Right cardiac atrium (tissue), 5 donors: ENCODE results near the gene KCNK18. TPM values are rescaled to one million over a fixed set of nuclear protein-coding genes. Genes with fewer than 3 reads are reported as not detected.
A peak's percentile ranks its signal among the peaks of the same experiment; 100 is the strongest.

Experiments
- ATAC-seq, 2 donors: fragments of 200-7000 bp; cut with Tn5 transposase; one replicate each; pipeline versions ENCODE4 v1.8.0 to v1.9.1; 2020; ENCODE audit warnings: moderate library complexity in 2 of 2, mild to moderate bottlenecking in 1 of 2
- DNase-seq, 3 donors: peaks; one replicate each; pipeline ENCODE4 v3.0.0-alpha.2; 2020
- H3K27ac ChIP-seq: one replicate; pipeline ENCODE4 v1.5.1; 2013; ENCODE audit warnings: mild to moderate bottlenecking, low read length, control low read depth, moderate library complexity
- H3K27me3 ChIP-seq: one replicate; pipeline ENCODE4 v1.6.1; 2013; ENCODE audit not compliant: control insufficient read depth, insufficient read depth
- H3K4me1 ChIP-seq: one replicate; pipeline ENCODE4 v1.6.1; 2013; ENCODE audit warnings: low read length; ENCODE audit not compliant: control insufficient read depth, insufficient read depth
- H3K4me3 ChIP-seq: one replicate; pipeline ENCODE4 v1.5.1; 2013; ENCODE audit warnings: low read length, control low read depth
- H3K9me3 ChIP-seq: one replicate; pipeline ENCODE4 v1.6.1; 2013; ENCODE audit warnings: low read length; ENCODE audit not compliant: control insufficient read depth
- WGBS: extraction: QIAGEN DNeasy Blood & Tissue Kit; methylation state at CpG from one replicate; pipeline ENCODE4 v1.1.7; 2013; 5-methylcytosine and 5-hydroxymethylcytosine counted together
- intact Hi-C, 4 donors: fragments of 100-400 bp; cut with DNase I; formaldehyde crosslinking; loops; one replicate each; pipeline versions ENCODE4 v1.11.0 to v1.14.0; 2022 to 2023
- polyA plus RNA-seq: library from polyadenylated mRNA; stranded (reverse); fragments of 200-250 nt; gene quantifications from one replicate; pipeline ENCODE4 v1.2.3, GENCODE V29; 2013
- total RNA-seq, 4 donors: library from RNA; stranded (reverse); fragmentation: NEBNext Ultra II Directional; extraction: Animal tissue kit (Norgen Biotek cat#: 25700); gene quantifications; one replicate each; pipeline ENCODE4 v1.2.1, GENCODE V29; 2021
- donor health status: healthy with polysubstance abuse.
- donor health status: DM: no; HTN: yes; CAD: no.
- donor health status: DM: no; HTN: no; CAD: no.
- donor health status: DM: no; HTN: yes; CAD: no; lungs with severe emphysema.
- donor health status: DM: yes; HTN: yes; CAD: no.

Gene KCNK18
- total and polyA plus RNA-seq, 5 donors = not detected

DNA sequence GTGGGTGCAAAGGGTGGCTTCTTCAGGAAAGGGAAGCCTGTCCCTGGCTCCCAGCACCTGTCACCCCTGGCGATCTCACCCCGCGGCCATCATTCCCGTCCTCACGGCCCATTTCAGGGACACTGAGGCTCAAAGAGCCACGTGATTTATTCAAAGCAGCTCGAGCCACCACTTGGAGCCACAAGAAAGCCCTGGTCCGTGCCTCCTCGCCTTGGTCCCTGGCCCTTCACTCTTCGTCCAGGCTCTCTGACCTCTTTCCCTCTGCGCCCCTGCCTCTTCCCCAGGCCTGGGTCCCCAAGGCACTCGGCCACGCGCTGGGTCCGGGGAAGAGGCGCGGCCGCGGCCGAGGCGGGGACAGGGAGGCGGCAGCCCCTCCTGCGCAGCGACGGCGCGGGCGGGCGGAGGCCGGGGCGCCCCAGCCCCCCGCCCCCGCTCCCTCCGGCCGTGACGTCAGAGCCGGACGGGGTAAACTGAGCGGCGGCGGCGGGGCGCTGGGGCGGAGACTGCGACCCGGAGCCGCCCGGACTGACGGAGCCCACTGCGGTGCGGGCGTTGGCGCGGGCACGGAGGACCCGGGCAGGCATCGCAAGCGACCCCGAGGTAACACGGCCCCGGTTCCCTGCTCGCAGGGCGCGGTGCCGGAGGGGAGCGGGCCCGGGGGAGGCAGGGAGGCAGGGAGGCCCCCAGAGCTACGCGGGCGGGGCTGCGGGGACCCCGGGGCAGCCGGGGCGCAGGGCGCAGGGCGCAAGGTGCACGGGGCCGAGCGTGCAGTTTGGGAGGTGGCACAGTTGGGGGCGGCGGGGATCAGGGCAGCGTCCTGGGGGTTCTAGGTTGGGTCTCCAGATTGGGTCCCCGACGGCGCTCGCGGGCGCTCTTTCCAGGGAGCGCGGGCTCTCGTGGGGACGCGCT lies 43.6 kb downstream of the KCNK18 start, which contains the start of gene SLC18A2:
SLC18A2 (plus strand) TSS at position 494 of the 909 bp plus-strand sequence. CDS start 580 bp downstream, outside the sequence.
- no peaks in the 10 kb centered on the region for H3K9me3 ChIP-seq
- no peaks in the 10 kb centered on the region for H3K4me1 ChIP-seq
- 2% methylated on average over 93 of the region's 93 CpGs for WGBS
- intact Hi-C loops = no loop called here
- H3K27ac ChIP-seq = no peak within 1 kb of the TSS
- no peak for DNase-seq
- peak within 1 kb of the TSS; percentile 21 for H3K4me3 ChIP-seq
- peak in 1 of 2 donors; percentile 28 for ATAC-seq
- H3K27me3 ChIP-seq = no peaks in the 10 kb centered on the region

GRCh38 chr10:117241541-117242462 lies 44.5 kb downstream of the KCNK18 start:
- peak in 1 of 3 donors; percentile 52 for DNase-seq
- H3K9me3 ChIP-seq = no peaks in the 10 kb centered on the region
- intact Hi-C loops = no loop called here
- peak in 1 of 2 donors; percentile 19 for ATAC-seq
- WGBS = 5% methylated on average over 56 of the region's 56 CpGs
- H3K4me1 ChIP-seq = no peaks in the 10 kb centered on the region
- H3K4me3 ChIP-seq = peak overlapping the region; percentile 21
- H3K27ac ChIP-seq = no peak overlapping the region
- no peaks in the 10 kb centered on the region for H3K27me3 ChIP-seq

- no peak overlapping the region for H3K27ac ChIP-seq
- H3K27me3 ChIP-seq = no peaks in the 10 kb centered on the region
- no peaks in the 10 kb centered on the region for H3K9me3 ChIP-seq
- DNase-seq (no peak), ATAC-seq (no peak)
- intact Hi-C loops = no loop called here
- 75% methylated on average over 8 of the region's 8 CpGs for WGBS
- H3K4me3 ChIP-seq = no peak overlapping the region
- H3K4me1 ChIP-seq = no peaks in the 10 kb centered on the region
These were observed 45.2 kb downstream of the KCNK18 start for GRCh38 chr10:117242463-117242832.

GRCh38 chr10:117246997-117247671 lies 49.8 kb downstream of the KCNK18 start:
- Histone ChIP-seq H3K27me3 (no peaks in the 10 kb centered on the region), H3K4me3 (no peak overlapping the region), H3K27ac (no peak overlapping the region), H3K4me1 (no peaks in the 10 kb centered on the region), H3K9me3 (no peaks in the 10 kb centered on the region)
- ATAC-seq (no peak), DNase-seq (no peak)
- 85% methylated on average over 3 of the region's 3 CpGs for WGBS
- intact Hi-C loops = no loop called here

GRCh38 chr10:117248750-117249465 lies 51.6 kb downstream of the KCNK18 start:
- WGBS = 30% methylated on average over 10 of the region's 10 CpGs
- H3K4me3 ChIP-seq = no peak overlapping the region
- DNase-seq (no peak), ATAC-seq (no peak)
- H3K4me1 ChIP-seq = no peaks in the 10 kb centered on the region
- H3K27me3 ChIP-seq = no peaks in the 10 kb centered on the region
- intact Hi-C loops = no loop called here
- no peak overlapping the region for H3K27ac ChIP-seq
- no peaks in the 10 kb centered on the region for H3K9me3 ChIP-seq

DNA sequence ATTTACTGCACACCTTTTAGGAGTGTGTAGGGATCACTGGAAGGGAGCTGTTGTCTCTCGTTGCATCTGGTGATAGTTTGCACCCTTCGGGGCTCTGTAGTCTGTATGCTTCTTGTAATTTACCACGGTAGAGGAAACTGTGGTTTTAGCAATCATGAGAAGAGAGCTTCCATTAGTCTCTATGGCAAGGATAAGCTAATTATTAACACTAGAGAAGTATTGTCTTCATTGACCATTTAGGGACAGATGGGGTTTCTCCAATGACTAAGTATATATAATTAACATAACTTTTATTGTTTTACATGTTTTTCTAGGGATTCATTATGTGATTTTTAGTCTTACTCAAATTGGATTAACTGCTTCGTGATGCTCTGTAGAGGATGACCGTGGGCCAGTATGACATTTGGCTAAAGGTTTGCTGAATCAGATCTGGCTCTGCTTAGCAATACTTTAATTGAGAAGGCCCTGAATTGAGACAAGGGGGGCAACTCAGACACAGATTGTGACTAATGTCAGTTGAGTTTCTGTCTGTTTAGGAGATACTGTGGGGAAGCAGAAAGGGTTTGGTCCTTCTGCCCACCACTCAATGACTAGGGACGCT lies 52.3 kb downstream of the KCNK18 start:
- intact Hi-C loops = no loop called here
- Histone ChIP-seq H3K4me1 (no peaks in the 10 kb centered on the region), H3K27me3 (no peaks in the 10 kb centered on the region), H3K4me3 (no peak overlapping the region), H3K27ac (no peak overlapping the region), H3K9me3 (no peaks in the 10 kb centered on the region)
- DNase-seq (no peak), ATAC-seq (no peak)
- 75% methylated on average over 6 of the region's 6 CpGs for WGBS

GRCh38 chr10:117250411-117250810 lies 53.1 kb downstream of the KCNK18 start:
- Histone ChIP-seq H3K4me1 (no peaks in the 10 kb centered on the region), H3K27me3 (no peaks in the 10 kb centered on the region), H3K27ac (no peak overlapping the region), H3K9me3 (no peaks in the 10 kb centered on the region), H3K4me3 (no peak overlapping the region)
- no peak for ATAC-seq
- WGBS = 66% methylated on average over 7 of the region's 7 CpGs
- no peak for DNase-seq
- intact Hi-C loops = no loop called here

- no peak overlapping the region for H3K27ac ChIP-seq
- no peaks in the 10 kb centered on the region for H3K9me3 ChIP-seq
- WGBS = 58% methylated on average over 9 of the region's 9 CpGs
- H3K4me1 ChIP-seq = no peaks in the 10 kb centered on the region
- DNase-seq = no peak
- no peaks in the 10 kb centered on the region for H3K27me3 ChIP-seq
- no peak for ATAC-seq
- intact Hi-C loops = no loop called here
- H3K4me3 ChIP-seq = no peak overlapping the region
These were observed 56.6 kb downstream of the KCNK18 start for GRCh38 chr10:117253908-117254307.

DNA sequence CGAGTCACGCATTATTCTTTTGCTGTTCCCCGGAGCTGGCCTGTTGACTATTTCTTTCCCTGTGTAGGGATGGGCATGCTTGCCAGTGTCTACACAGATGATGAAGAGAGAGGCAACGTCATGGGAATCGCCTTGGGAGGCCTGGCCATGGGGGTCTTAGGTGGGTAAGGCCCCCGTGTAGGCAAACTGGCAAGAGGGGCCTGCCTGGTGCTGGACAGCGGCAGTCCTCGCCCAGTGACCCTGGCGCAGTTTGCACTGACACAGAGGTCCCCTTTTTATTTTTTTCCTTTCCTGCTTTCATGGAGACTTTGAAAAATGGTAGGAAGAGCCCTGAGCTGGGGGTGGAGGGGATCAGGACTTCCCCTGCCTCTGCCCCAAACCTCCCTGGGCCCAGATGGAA lies 57.0 kb downstream of the KCNK18 start:
- no peak overlapping the region for H3K4me3 ChIP-seq
- no peaks in the 10 kb centered on the region for H3K4me1 ChIP-seq
- H3K27me3 ChIP-seq = no peaks in the 10 kb centered on the region
- ATAC-seq = no peak
- no peaks in the 10 kb centered on the region for H3K9me3 ChIP-seq
- DNase-seq = no peak
- WGBS = 75% methylated on average over 9 of the region's 9 CpGs
- intact Hi-C loops = no loop called here
- H3K27ac ChIP-seq = no peak overlapping the region
